H1 (cell line): ENCODE measurements around the gene MPV17L. TPM values are rescaled to one million over a fixed set of nuclear protein-coding genes. Genes with fewer than 3 reads are reported as not detected.

Experiments
- CTCF ChIA-PET: fragments of 300-600 bp; sonication (Branson Sonifier 250); formaldehyde crosslinking; loops from one replicate; lab custom pipeline; 2021; ENCODE audit not compliant: partially characterized antibody; lab: Charles Lee
- POLR2A ChIA-PET: fragments of 300-600 bp; sonication (Branson Sonifier 250); formaldehyde crosslinking; loops from one replicate; lab custom pipeline; 2021; ENCODE audit warnings: inconsistent platforms; ENCODE audit not compliant: partially characterized antibody; lab: Charles Lee
- DNase-seq, 2 experiments: peaks; one replicate each; pipeline versions ENCODE4 v3.0.0 to v3.0.0-alpha.2; 2010 to 2022; ENCODE audit warnings: low spot score in 2 of 2, low read depth in 1 of 2, mixed read lengths in 1 of 2
- FAIRE-seq: peaks from 2 replicates; lab custom pipeline; 2011; peaks lifted over from hg19 to GRCh38; lab: Jason Lieb, UNC
- H2AFZ ChIP-seq: 2 replicates; pipeline ENCODE4 v1.8.1; 2012; ENCODE audit warnings: low read length, inconsistent platforms
- H2AK5ac ChIP-seq: 2 replicates; pipeline ENCODE4 v1.6.1; 2013; ENCODE audit warnings: low read depth, low read length
- H2BK120ac ChIP-seq: replicated peaks from 2 replicates; pipeline ENCODE3; 2013; ENCODE audit warnings: low read depth, low read length, inconsistent platforms
- H2BK12ac ChIP-seq: 2 replicates; pipeline ENCODE4 v1.6.1; 2013; ENCODE audit warnings: low read depth, low read length
- H2BK15ac ChIP-seq: 2 replicates; pipeline ENCODE4 v1.6.1; 2013; ENCODE audit warnings: low read length
- H2BK20ac ChIP-seq: 2 replicates; pipeline ENCODE4 v1.6.1; 2013; ENCODE audit warnings: low read length
- H2BK5ac ChIP-seq: 2 replicates; pipeline ENCODE4 v1.6.1; 2013; ENCODE audit warnings: low read depth, low read length
- H3K14ac ChIP-seq: 2 replicates; pipeline ENCODE4 v1.6.1; 2013; ENCODE audit warnings: inconsistent platforms; ENCODE audit not compliant: insufficient read length
- H3K18ac ChIP-seq: 2 replicates; pipeline ENCODE4 v1.6.1; 2013; ENCODE audit warnings: low read length; ENCODE audit errors: extremely low read depth
- H3K23ac ChIP-seq: 2 replicates; pipeline ENCODE4 v1.6.1; 2013; ENCODE audit warnings: inconsistent platforms; ENCODE audit not compliant: insufficient read length
- H3K23me2 ChIP-seq: 2 replicates; pipeline ENCODE4 v1.6.1; 2013; ENCODE audit warnings: low read depth, low read length
- H3K27ac ChIP-seq: 2 replicates; pipeline ENCODE4 v1.6.1; 2011; ENCODE audit warnings: low read depth, low read length, inconsistent platforms
- H3K27me3 ChIP-seq, 4 experiments: replicated peaks in 1 of 4; 1 replicate in 1 of 4; 2 replicates in 3 of 4; pipeline versions ENCODE4 v1.6.1 to v1.8.1; 2011 to 2013; ENCODE audit warnings: low read length in 3 of 4, mild to moderate bottlenecking in 3 of 4, inconsistent platforms in 2 of 4, mixed read lengths in 2 of 4, moderate library complexity in 1 of 4; ENCODE audit not compliant: control insufficient read depth in 3 of 4, insufficient read depth in 3 of 4; ENCODE audit errors: extremely low read depth in 1 of 4
- H3K36me3 ChIP-seq, 4 experiments: 2 replicates each; pipeline versions ENCODE4 v1.6.1 to v1.8.1; 2011 to 2013; ENCODE audit warnings: mild to moderate bottlenecking in 4 of 4, low read length in 3 of 4, moderate library complexity in 2 of 4, control low read depth in 1 of 4, inconsistent platforms in 1 of 4; ENCODE audit not compliant: insufficient read depth in 4 of 4, control insufficient read depth in 2 of 4
- H3K4ac ChIP-seq: replicated peaks from 2 replicates; pipeline ENCODE3; 2013; ENCODE audit warnings: low read length, low read depth, mixed read lengths, inconsistent platforms; ENCODE audit not compliant: insufficient read length
- H3K4me1 ChIP-seq, 4 experiments: replicated peaks in 1 of 4; 1 replicate in 1 of 4; 2 replicates in 3 of 4; pipeline versions ENCODE4 v1.6.1 to v1.8.1; 2011 to 2013; ENCODE audit warnings: low read length in 3 of 4, inconsistent platforms in 2 of 4, mixed read lengths in 1 of 4; ENCODE audit not compliant: insufficient read depth in 4 of 4, control insufficient read depth in 3 of 4
- H3K4me2 ChIP-seq, 2 experiments: 2 replicates each; pipeline versions ENCODE4 v1.6.1 to v1.8.1; 2011 to 2013; ENCODE audit warnings: low read depth in 2 of 2, low read length in 2 of 2, control low read depth in 1 of 2, inconsistent platforms in 1 of 2, mild to moderate bottlenecking in 1 of 2; ENCODE audit not compliant: insufficient read depth in 1 of 2
- H3K4me3 ChIP-seq, 4 experiments: fragments of 200-600, 300-600 bp in 1 of 4; sonication (generic), shearing (Covaris generic), sonication (Bioruptor Twin) in 1 of 4; 2 replicates each; pipeline versions ENCODE4 v1.5.1 to v1.8.1; 2011 to 2016; ENCODE audit warnings: low read length in 4 of 4, low read depth in 3 of 4, control low read depth in 2 of 4, inconsistent platforms in 2 of 4, mild to moderate bottlenecking in 2 of 4, mixed read lengths in 1 of 4, moderate library complexity in 1 of 4; ENCODE audit not compliant: insufficient read depth in 2 of 4; ENCODE audit errors: extremely low read depth in 1 of 4
- H3K56ac ChIP-seq: replicated peaks from 2 replicates; pipeline ENCODE3; 2013; ENCODE audit warnings: low read depth, mild to moderate bottlenecking, mixed read lengths, low read length, inconsistent platforms; ENCODE audit not compliant: insufficient read length
- H3K79me1 ChIP-seq: 2 replicates; pipeline ENCODE4 v1.6.1; 2013; ENCODE audit warnings: low read depth, low read length, control low read depth
- H3K79me2 ChIP-seq, 2 experiments: 2 replicates each; pipeline versions ENCODE4 v1.6.1 to v1.8.1; 2012 to 2013; ENCODE audit warnings: low read length in 2 of 2, mild to moderate bottlenecking in 2 of 2, inconsistent platforms in 1 of 2; ENCODE audit not compliant: insufficient read depth in 2 of 2, control insufficient read depth in 1 of 2
- H3K9ac ChIP-seq, 4 experiments: replicated peaks in 1 of 4; 1 replicate in 1 of 4; 2 replicates in 3 of 4; pipeline versions ENCODE4 v1.6.1 to v1.8.1; 2011 to 2013; ENCODE audit warnings: low read depth in 3 of 4, low read length in 3 of 4, control low read depth in 2 of 4, mild to moderate bottlenecking in 2 of 4, moderate library complexity in 2 of 4, inconsistent platforms in 1 of 4; ENCODE audit errors: extremely low read depth in 1 of 4
- H3K9me3 ChIP-seq, 2 experiments: 2 replicates each; pipeline versions ENCODE4 v1.6.1 to v1.8.1; 2012 to 2013; ENCODE audit warnings: mild to moderate bottlenecking in 2 of 2, moderate library complexity in 2 of 2, control low read depth in 1 of 2, inconsistent platforms in 1 of 2, low read depth in 1 of 2, low read length in 1 of 2, mixed read lengths in 1 of 2; ENCODE audit not compliant: insufficient read depth in 2 of 2
- H4K20me1 ChIP-seq, 2 experiments: replicated peaks in 1 of 2; 2 replicates each; pipeline versions ENCODE3 to v1.8.1; 2011 to 2013; ENCODE audit warnings: inconsistent platforms in 2 of 2, low read length in 2 of 2, mild to moderate bottlenecking in 1 of 2; ENCODE audit not compliant: insufficient read depth in 2 of 2, control insufficient read depth in 1 of 2
- H4K5ac ChIP-seq: 2 replicates; pipeline ENCODE4 v1.6.1; 2013; ENCODE audit warnings: low read length, low read depth, mixed read lengths, inconsistent platforms; ENCODE audit not compliant: insufficient read length
- H4K8ac ChIP-seq: 2 replicates; pipeline ENCODE4 v1.8.0; 2013; ENCODE audit warnings: mild to moderate bottlenecking, moderate library complexity, low read length, inconsistent platforms; ENCODE audit not compliant: insufficient read depth; ENCODE audit errors: extremely low read depth
- H4K91ac ChIP-seq: replicated peaks from 2 replicates; pipeline ENCODE3; 2013; ENCODE audit warnings: low read length, mixed read lengths, inconsistent platforms; ENCODE audit not compliant: insufficient read length
- BRCA1 ChIP-seq: IDR thresholded peaks from 2 replicates; pipeline ENCODE4 v1.6.1; 2012; ENCODE audit warnings: low read depth, low read length, improper control_type of control experiment
- CREB1 ChIP-seq: IDR thresholded peaks from 2 replicates; pipeline ENCODE4 v1.6.1; 2012; ENCODE audit warnings: inconsistent platforms
- EZH2 ChIP-seq: fragments of 200-600 bp; sonication (generic); IDR thresholded peaks from 2 replicates; pipeline ENCODE4 v1.7.1; 2012; ENCODE audit warnings: low read depth, mild to moderate bottlenecking, moderate library complexity, low read length, inconsistent platforms; ENCODE audit not compliant: severe bottlenecking
- PHF8 ChIP-seq: fragments of 200-600 bp; sonication (generic); conservative IDR thresholded peaks from 2 replicates; pipeline ENCODE4 v1.7.1; 2012; ENCODE audit warnings: low read depth, mild to moderate bottlenecking, inconsistent platforms, low read length, moderate library complexity
- RAD21 ChIP-seq, 2 experiments: IDR thresholded peaks in 1 of 2; conservative IDR thresholded peaks in 1 of 2; 2 replicates each; pipeline ENCODE4 v1.6.1; 2011; ENCODE audit warnings: low read depth in 2 of 2, low read length in 2 of 2, improper control_type of control experiment in 1 of 2, inconsistent platforms in 1 of 2, mild to moderate bottlenecking in 1 of 2, moderate library complexity in 1 of 2
- RFX5 ChIP-seq: IDR thresholded peaks from 2 replicates; pipeline ENCODE4 v1.6.1; 2011; ENCODE audit warnings: low read depth, low read length, improper control_type of control experiment, borderline replicate concordance
- RXRA ChIP-seq: IDR thresholded peaks from 2 replicates; pipeline ENCODE4 v1.6.1; 2011; ENCODE audit warnings: low read depth, mild to moderate bottlenecking, low read length, moderate library complexity; ENCODE audit not compliant: insufficient read depth
- SIRT6 ChIP-seq: IDR thresholded peaks from one replicate; pipeline ENCODE4 v1.7.1; 2012; ENCODE audit warnings: low read length, inconsistent platforms
- SIX5 ChIP-seq: IDR thresholded peaks from 2 replicates; pipeline ENCODE4 v1.6.1; 2011; ENCODE audit warnings: mild to moderate bottlenecking, low read depth, low read length
- TEAD4 ChIP-seq: IDR thresholded peaks from 2 replicates; pipeline ENCODE4 v1.6.1; 2012; ENCODE audit warnings: low read depth, low read length, inconsistent platforms, mixed read lengths
- WGBS, 2 experiments: shearing (Covaris generic) in 1 of 2; methylation state at CpG; one replicate each; pipeline versions ENCODE4 v1.1.6 to v1.1.7; 2013 to 2015; ENCODE audit warnings: low lambda C conversion rate in 2 of 2, mixed read lengths in 2 of 2, inconsistent platforms in 1 of 2, low coverage in 1 of 2, missing lambda C conversion rate in 1 of 2; ENCODE audit not compliant: insufficient replicate concordance in 2 of 2, insufficient coverage in 1 of 2, insufficient read length in 1 of 2; ENCODE audit errors: extremely low coverage in 1 of 2, missing lambda C conversion rate in 1 of 2; 5-methylcytosine and 5-hydroxymethylcytosine counted together
- polyA plus RNA-seq, 7 experiments: library from polyadenylated mRNA; depleted of rRNA in 3 of 7; stranded (reverse) in 5 of 7; unstranded in 2 of 7; fragments of >200 nt in 5 of 7; fragments of 200-250 nt in 2 of 7; gene quantifications; 1 replicate in 5 of 7; 2 replicates in 1 of 7; 4 replicates in 1 of 7; pipeline versions ENCODE4 v1.2.1 to v1.2.3, GENCODE V29; 2011 to 2013; ENCODE audit warnings: missing spikeins in 2 of 7, mixed read lengths in 2 of 7
- total RNA-seq: library from RNA; stranded (reverse); fragmentation: NEBNext Ultra II Directional; extraction: Animal tissue kit (Norgen Biotek cat#: 25700); gene quantifications from 2 replicates; pipeline ENCODE4 v1.2.1, GENCODE V29; 2021
- TF ChIP-seq, protein P1 (sequence below), 3 experiments: IDR thresholded peaks; 1 replicate in 2 of 3; 2 replicates in 1 of 3; pipeline versions ENCODE4 v1.5.1 to v1.6.1; 2011; ENCODE audit warnings: low read length in 3 of 3, mild to moderate bottlenecking in 3 of 3, inconsistent platforms in 2 of 3, low read depth in 1 of 3, moderate library complexity in 1 of 3; ENCODE audit not compliant: insufficient read depth in 1 of 3; ENCODE audit errors: control extremely low read depth in 1 of 3

The MPV17L gene
- total and polyA plus RNA-seq, 2 of the 8 experiments (the other 6 are each of a cell fraction or from before 2014, with no cell fraction given): 6.7 to 8.2 TPM

DNA sequence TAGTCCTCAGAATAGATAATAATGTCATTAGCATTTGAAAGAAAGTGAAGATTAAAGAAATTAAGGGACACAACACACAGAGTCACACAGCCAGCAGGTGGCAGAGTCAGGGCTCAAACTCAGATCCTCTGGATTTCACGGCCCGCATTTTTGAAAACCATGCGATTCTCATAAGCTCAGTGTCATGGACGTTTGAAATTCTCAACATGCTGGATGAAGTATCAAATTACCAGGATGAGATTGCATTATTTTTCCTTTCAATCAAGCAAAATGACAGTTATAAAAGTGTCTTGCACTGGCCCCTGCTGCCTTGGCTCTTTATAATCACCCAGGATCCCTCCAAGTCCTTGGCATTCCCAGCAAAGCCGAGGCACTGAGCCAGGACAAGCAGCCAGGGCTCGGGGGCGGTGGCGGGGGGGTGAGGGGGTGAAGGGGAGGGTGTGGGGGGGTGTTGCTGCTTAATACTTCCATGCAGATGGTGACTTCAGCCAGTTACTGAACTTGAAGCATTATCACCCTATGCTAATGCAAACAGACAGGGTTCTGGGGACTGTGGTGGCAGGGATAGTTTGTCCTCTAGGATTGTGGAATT is 32.2 kb downstream of the MPV17L start:
- Histone ChIP-seq H3K79me2 (no peaks in the 10 kb centered on the region), H3K4me3 (no peak overlapping the region), H3K56ac (no peak overlapping the region), H3K4me2 (no peak overlapping the region; a peak in 1 of 4 replicates), H2AK5ac (no peak overlapping the region), H3K23ac (no peak overlapping the region), H3K27ac (no peak overlapping the region), H4K5ac (no peak overlapping the region), H2BK120ac (no peak overlapping the region), H3K9me3 (no peaks in the 10 kb centered on the region), H2BK20ac (no peak overlapping the region), H3K9ac (no peak overlapping the region), H3K36me3 (no peaks in the 10 kb centered on the region), H4K91ac (no peak overlapping the region), H2AFZ (no peak overlapping the region), H3K4me1 (no peaks in the 10 kb centered on the region), H2BK15ac (no peak overlapping the region), H3K79me1 (no peaks in the 10 kb centered on the region), H3K14ac (no peak overlapping the region), H4K8ac (no peak overlapping the region), H2BK12ac (no peak overlapping the region), H4K20me1 (no peaks in the 10 kb centered on the region), H3K27me3 (no peaks in the 10 kb centered on the region), H3K4ac (no peak overlapping the region), H2BK5ac (no peak overlapping the region), H3K23me2 (no peaks in the 10 kb centered on the region), H3K18ac (no peak overlapping the region)
- ChIA-PET POLR2A (no interaction called here), CTCF (interaction anchor here (0.6 to 4.8 kb wide), 9 partner anchors 9 to 123 kb away, joined by 3 to 14 read pairs (median 4); no protein-coding TSS in a partner anchor)
- 65% methylated on average over 8 of the region's 8 CpGs; no CpG with 5 or more reads in 1 of the 2 experiments for WGBS, 2 experiments
- no peak for DNase-seq
- FAIRE-seq: no peak
- peak; percentile 42 to 45; a peak in 3 of 4 replicates for TF ChIP-seq RAD21 (IDR thresholded peaks at IDR 0.05 in 1 of 2, conservative IDR thresholded peaks at IDR 0.05 in 1 of 2; ENCODE audit: low read depth in 2 of 2, low read length in 2 of 2)
- TF ChIP-seq, protein P1, sequence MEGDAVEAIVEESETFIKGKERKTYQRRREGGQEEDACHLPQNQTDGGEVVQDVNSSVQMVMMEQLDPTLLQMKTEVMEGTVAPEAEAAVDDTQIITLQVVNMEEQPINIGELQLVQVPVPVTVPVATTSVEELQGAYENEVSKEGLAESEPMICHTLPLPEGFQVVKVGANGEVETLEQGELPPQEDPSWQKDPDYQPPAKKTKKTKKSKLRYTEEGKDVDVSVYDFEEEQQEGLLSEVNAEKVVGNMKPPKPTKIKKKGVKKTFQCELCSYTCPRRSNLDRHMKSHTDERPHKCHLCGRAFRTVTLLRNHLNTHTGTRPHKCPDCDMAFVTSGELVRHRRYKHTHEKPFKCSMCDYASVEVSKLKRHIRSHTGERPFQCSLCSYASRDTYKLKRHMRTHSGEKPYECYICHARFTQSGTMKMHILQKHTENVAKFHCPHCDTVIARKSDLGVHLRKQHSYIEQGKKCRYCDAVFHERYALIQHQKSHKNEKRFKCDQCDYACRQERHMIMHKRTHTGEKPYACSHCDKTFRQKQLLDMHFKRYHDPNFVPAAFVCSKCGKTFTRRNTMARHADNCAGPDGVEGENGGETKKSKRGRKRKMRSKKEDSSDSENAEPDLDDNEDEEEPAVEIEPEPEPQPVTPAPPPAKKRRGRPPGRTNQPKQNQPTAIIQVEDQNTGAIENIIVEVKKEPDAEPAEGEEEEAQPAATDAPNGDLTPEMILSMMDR (IDR thresholded peaks at IDR 0.05; ENCODE audit: control extremely low read depth in 1 of 3, insufficient read depth in 1 of 3, low read depth in 1 of 3, low read length in 3 of 3): peak in 2 of 3 experiments; percentile 16 to 35; a peak in 2 of 4 replicates
- TF ChIP-seq SIRT6: no peak
- no peak for TF ChIP-seq RXRA
- TF ChIP-seq CREB1: no peak
- no peak for TF ChIP-seq EZH2
- TF ChIP-seq RFX5: no peak
- no peak for TF ChIP-seq BRCA1
- TF ChIP-seq PHF8: no peak
- no peak for TF ChIP-seq TEAD4
- TF ChIP-seq SIX5: no peak
